HG03558 (cell line): ENCODE results near the gene SLITRK3.

Experiments
- ATAC-seq: cut with Tn5 transposase; IDR thresholded peaks from one replicate; pipeline ENCODE4 v1.9.1; 2021; ENCODE audit warnings: moderate number of reproducible peaks; ENCODE audit not compliant: unreplicated experiment; ENCODE audit errors: extremely low read depth

The SLITRK3 gene

DNA sequence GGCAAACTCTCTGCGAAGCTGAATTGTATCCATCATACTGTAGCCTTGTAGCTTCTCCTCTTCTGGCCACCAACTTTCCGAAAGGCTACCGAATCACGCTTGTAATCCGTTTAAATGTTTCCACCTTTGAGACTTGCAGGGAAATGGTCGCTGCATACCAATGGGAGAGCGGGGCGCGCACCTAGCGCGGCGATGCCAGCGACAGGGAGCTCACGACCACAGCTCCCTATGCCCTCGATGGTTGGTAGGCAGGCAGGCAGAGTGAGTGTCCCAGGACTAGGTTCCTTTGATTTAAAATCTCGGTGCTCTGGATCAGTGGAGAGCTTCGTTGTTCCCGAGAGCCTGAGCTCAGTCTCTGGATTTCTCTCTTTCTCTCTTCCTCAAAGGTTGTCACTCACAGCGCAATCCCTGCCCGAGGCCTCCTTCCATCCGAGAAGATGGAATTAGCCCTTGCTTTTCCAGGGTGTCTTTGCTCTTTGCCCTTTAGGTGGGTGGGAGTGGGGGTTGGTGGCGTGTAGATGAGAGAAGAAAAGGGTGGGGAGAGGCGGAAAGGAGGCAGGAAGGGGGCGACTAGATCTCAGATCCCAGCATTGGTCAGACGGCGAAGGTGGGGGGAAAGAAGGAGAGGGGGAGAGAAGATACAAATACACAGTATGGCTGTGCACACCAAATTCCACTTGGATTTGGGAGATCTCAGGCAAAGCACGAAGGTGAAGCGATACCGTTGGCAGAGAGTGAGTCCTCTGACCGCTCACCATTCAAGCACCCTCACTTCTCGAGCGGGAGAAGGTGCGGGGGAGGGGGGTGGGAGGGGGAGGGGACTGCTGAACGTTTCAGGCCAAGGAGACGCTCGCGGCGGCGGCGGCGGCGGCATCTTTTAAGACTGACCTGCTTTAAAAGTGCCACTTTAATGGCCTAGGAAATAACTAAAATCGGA lies at the start of gene SLITRK3:
Gene SLITRK3, minus strand, starts transcription at position 745 of the 937 bp plus-strand sequence. CDS start 5,554 bp downstream, outside the sequence.
- no peak for ATAC-seq

- no peak for ATAC-seq
Measured at GRCh38 chr3:165243597-165243996, 47.4 kb upstream of the SLITRK3 start.

DNA sequence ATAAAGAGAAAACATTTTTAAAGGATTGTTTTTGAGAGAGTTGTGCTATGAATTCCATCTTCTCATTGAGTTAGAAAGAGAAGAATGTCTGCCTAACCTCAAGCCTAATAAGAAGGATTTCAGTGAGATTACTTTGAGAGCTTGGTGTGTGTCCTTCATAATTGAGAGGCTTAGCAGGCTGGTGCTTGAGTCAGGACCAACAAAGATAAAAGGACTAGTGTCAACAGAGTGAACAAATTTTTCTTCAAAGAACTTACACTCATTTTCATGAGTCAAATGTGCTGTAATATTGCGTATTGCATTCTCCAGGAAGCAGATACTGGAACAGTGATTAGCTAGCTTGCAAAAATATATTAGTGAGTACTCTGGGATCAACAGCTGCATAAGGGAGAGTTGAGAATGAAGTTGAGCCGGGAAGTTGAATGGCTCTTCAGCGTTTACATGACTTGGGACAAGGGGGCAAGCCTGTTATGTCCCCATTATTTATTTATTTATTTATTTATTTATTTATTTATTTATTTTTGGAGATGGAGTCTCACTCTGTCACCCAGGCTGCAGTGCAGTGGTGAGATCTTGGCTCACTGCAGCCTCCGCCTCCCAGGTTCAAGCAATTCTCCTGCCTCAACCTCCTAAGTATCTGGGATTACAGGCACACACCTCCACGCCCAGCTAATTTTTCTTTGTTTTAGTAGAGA lies 37.5 kb upstream of the SLITRK3 start:
- no peak for ATAC-seq

- no peak for ATAC-seq
Measured at GRCh38 chr3:165225604-165226003, 29.4 kb upstream of the SLITRK3 start.

DNA sequence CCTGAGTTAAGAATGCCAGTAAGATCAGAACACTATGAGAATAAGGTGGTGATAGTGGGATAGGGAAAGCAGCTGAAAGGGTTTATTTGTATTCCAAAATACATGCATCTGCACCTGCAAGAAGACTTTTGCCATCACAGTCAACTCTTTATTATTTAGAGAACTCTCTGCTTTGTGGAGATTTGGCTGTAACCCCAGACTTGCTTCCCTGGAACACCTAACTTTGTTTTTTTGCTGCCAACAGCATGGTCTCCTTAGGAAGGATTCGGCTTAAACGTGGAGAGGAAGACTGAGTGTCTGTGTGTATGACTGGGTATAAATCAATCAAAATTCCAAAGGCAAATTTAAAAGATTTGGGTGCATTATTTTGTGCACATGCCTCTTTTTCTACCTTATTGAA lies 21.6 kb upstream of the SLITRK3 start:
- no peak for ATAC-seq

GRCh38 chr3:165212580-165212979 lies 16.4 kb upstream of the SLITRK3 start:
- ATAC-seq, result no peak

GRCh38 chr3:165211721-165212120 lies 15.5 kb upstream of the SLITRK3 start:
- no peak for ATAC-seq

- no peak for ATAC-seq
Measured at GRCh38 chr3:165210727-165211126, 14.5 kb upstream of the SLITRK3 start.

DNA sequence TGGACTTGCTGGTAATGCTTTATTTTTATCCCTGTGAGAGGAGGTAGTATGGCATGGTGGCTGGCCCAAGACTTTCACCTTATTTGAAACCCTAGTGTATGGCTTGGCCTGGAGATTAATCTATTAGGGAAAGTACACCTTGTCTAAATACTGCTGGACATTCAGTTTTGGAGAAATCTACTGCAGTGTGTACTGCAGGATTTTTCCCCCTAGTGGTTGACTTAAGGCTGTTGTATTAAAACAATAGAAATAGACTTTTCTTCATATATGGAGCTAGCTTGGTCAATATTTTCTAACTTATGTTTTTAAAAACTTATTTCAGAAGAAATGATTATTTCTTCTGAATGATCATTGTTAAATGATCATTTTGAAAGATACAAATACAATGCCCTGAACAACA lies 13.9 kb upstream of the SLITRK3 start:
- no peak for ATAC-seq

- peak; percentile 89 for ATAC-seq
Measured at GRCh38 chr3:165206454-165207266, 10.5 kb upstream of the SLITRK3 start.

DNA sequence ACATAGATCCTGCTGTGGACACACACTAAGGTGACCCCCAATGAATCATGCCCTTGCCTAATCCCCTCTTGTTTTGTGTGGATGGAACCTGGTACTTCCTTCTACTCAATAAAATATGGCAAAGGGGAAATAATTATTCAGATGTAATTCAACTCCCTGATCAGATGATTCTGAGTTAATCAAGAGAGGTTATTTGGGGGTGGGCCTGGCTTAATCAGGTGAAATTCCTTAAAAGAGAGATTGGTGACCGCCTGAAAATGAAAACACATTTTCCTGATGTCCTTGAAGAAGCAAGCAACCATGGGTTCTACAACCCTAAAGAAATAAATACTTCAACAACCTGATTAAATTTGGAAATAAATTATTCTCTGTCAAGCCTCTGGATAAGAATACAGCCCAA lies 8.3 kb upstream of the SLITRK3 start:
- ATAC-seq, result no peak

GRCh38 chr3:165202995-165203394 lies 6.8 kb upstream of the SLITRK3 start:
- no peak for ATAC-seq

DNA sequence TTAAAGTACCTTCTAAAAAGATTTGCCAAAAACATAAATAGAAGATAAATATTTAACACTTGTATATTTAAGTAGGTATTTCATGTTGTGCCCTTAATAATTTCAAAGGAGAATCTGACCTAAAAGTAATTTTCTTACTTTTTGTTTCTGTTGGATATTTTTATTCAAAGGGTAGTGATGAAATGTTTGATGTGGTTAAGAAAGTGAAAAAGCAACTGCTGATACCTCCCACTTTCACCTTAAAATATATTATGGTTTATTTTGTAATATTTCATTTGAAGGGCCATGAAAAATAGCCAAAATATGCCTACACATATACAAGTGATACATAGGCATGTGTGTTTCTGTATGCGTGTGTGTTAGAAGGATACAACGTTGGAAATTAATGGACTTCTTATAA lies 5.8 kb upstream of the SLITRK3 start:
- ATAC-seq, result no peak

DNA sequence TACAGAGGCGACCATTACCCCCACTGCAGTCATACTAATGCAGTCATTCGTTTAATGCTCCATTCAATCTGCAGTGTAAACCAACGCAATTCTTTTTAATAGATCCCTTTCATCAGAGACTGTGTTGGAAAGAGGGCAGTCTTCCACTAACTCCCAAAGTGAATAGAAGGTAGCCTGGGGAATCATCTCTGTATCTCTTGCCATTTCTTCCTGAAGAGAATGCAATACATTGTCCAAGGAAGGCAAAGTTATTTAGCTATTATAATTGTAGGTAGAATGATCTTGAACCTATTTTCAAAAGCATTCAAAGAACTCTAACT lies 1.3 kb upstream of the SLITRK3 start:
- no peak for ATAC-seq

GRCh38 chr3:165196577-165197480 lies 645 bp upstream of the SLITRK3 start:
- no peak for ATAC-seq

DNA sequence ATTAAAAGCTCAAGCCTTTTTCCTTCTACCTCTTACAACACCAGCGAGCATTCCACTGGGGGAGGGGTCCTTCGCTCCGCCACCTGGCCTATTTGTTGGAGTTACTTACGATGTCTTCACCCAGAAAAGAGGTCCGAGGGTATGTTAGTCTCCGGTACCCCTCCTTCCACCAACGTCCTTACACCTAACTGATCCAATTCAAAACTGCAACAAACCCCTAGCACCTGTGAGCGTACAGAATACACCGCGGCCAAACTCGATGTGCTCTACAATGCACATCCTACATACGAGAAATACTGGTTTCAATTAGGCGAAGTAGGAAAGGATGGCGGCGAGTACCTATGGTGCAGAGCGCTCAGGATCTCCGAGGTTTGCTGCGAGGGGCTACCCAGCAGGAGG lies 944 bp downstream of the SLITRK3 start:
- no peak for ATAC-seq

DNA sequence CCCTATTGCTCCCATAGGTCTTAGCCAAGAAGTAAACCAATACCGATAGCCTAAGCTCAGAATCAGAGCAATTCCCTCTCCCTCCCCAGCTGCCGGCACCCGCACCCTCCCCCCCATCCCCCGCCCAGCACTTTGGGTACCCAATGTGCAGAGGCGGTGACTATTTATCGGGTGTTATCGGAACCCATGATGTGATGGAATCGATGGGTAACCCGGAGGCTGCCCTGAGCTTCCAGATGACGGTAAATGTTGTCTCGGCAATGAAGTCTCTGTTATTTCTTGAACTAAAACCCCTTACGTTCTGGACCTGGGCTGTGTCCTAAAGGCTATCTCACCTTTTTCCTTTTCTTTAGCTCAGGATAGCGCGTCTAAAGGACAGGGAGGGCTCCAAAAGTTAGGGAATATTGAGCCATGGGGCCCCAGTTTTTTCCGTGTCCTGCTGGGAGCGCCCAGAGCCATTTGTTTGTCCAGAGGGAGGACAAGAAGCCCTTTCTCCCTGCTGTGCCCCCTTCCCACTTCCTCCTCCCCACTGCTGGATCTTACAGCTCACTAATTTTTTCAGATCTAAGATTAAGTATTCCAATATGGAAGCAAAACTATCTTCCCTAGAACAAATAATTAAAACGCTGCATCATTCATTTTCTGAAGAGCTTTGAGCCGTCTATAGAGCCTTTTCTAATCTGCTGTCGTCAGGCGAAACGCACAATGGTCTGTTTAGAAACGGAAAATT lies 1.5 kb downstream of the SLITRK3 start:
- ATAC-seq, result no peak

GRCh38 chr3:165193366-165194254 lies 2.6 kb downstream of the SLITRK3 start:
- ATAC-seq, result no peak
